Measurements from ENCODE around the gene P4HB.
A peak's percentile ranks its signal among the peaks of the same experiment; 100 is the strongest.

The P4HB gene

GRCh38 chr17:81867991-81868673 lies 7.8 kb upstream of the P4HB start (continued):
- TF ChIP-seq REST (tag by site-specific recombination; IDR thresholded peaks at IDR 0.05) = 0 out of 2 replicates have a peak, but pooled peaks have one; percentile 20
- TF ChIP-seq SETDB1 (IDR thresholded peaks at IDR 0.05; ENCODE audit: insufficient read length, low read length) = no peak
- no peak for TF ChIP-seq ZNF48 (tag by site-specific recombination; IDR thresholded peaks at IDR 0.05)
- TF ChIP-seq ZNF214 (tag by site-specific recombination; IDR thresholded peaks at IDR 0.05; ENCODE audit: borderline replicate concordance) = no peak
- TF ChIP-seq ZBTB21 (tag by site-specific recombination; IDR thresholded peaks at IDR 0.05) = 0 out of 2 replicates have a peak, but pooled peaks have one; percentile 3
- no peak for TF ChIP-seq ZNF416 (tag by site-specific recombination; IDR thresholded peaks at IDR 0.05)
- TF ChIP-seq SCRT1 (tag by site-specific recombination; IDR thresholded peaks at IDR 0.05; ENCODE audit: borderline replicate concordance) = no peak
- no peak for TF ChIP-seq ZNF404 (tag by site-specific recombination; IDR thresholded peaks at IDR 0.05)
- no peak for TF ChIP-seq ZNF704 (tag by site-specific recombination; IDR thresholded peaks at IDR 0.05)
- TF ChIP-seq ZBTB11 (tag by site-specific recombination; conservative IDR thresholded peaks at IDR 0.05; ENCODE audit: low read depth) = no peak
- no peak for TF ChIP-seq SALL2 (tag by site-specific recombination; IDR thresholded peaks at IDR 0.05; ENCODE audit: borderline replicate concordance)
- no peak for TF ChIP-seq ZNF248 (tag by site-specific recombination; IDR thresholded peaks at IDR 0.05)
- 0 out of 2 replicates have a peak, but pooled peaks have one; percentile 10 for TF ChIP-seq ZNF335 (tag by site-specific recombination; conservative IDR thresholded peaks at IDR 0.05)
- no peak for TF ChIP-seq ZNF114 (tag by site-specific recombination; IDR thresholded peaks at IDR 0.05)
- no peak for TF ChIP-seq ZNF747 (tag by site-specific recombination; IDR thresholded peaks at IDR 0.05)
- no peak for TF ChIP-seq ZNF423 (tag by site-specific recombination; IDR thresholded peaks at IDR 0.05)
- TF ChIP-seq ZNF623 (tag by site-specific recombination; IDR thresholded peaks at IDR 0.05) = no peak
- TF ChIP-seq ATF2 (tag by site-specific recombination; IDR thresholded peaks at IDR 0.05; ENCODE audit: low read depth) = no peak
- TF ChIP-seq ZSCAN5A (tag by site-specific recombination; IDR thresholded peaks at IDR 0.05) = 0 out of 2 replicates have a peak, but pooled peaks have one; percentile 8
- 0 out of 2 replicates have a peak, but pooled peaks have one; percentile 15 for TF ChIP-seq YY1 (tag by site-specific recombination; IDR thresholded peaks at IDR 0.05)
- peak; percentile 34; the same call in 1 of the 2 replicates for TF ChIP-seq MZF1 (tag by site-specific recombination; IDR thresholded peaks at IDR 0.05; ENCODE audit: borderline replicate concordance)
- peak; percentile 31; the same call in 1 of the 2 replicates for TF ChIP-seq INSM2 (tag by site-specific recombination; IDR thresholded peaks at IDR 0.05)
- 0 out of 2 replicates have a peak, but pooled peaks have one; percentile 26 for TF ChIP-seq ZNF785 (tag by site-specific recombination; IDR thresholded peaks at IDR 0.05)

Data from HEK293 (cell line).